Lower leg skin (tissue), 4 donors: ENCODE results near the gene BHLHE41. TPM values are rescaled to one million over a fixed set of nuclear protein-coding genes. Genes with fewer than 3 reads are reported as not detected.

Experiments used
- DNase-seq, 2 donors: peaks; one replicate each; pipeline ENCODE4 v3.0.0-alpha.2; 2019; ENCODE audit warnings: low spot score in 2 of 2
- H3K4me3 ChIP-seq: fragments of 200-600 bp; sonication (generic); 2 replicates; pipeline ENCODE4 v1.5.1; 2017; ENCODE audit warnings: mild to moderate bottlenecking, low read depth; ENCODE audit not compliant: poor library complexity, severe bottlenecking
- CTCF ChIP-seq, 3 donors: fragments of 450-650 bp; IDR thresholded peaks; one replicate each; pipeline ENCODE4 v1.5.1; 2016; ENCODE audit warnings: antibody characterized with exemption in 3 of 3, mild to moderate bottlenecking in 3 of 3, moderate library complexity in 2 of 3
- POLR2A ChIP-seq, 2 donors: fragments of 450-650 bp; IDR thresholded peaks; one replicate each; pipeline ENCODE4 v1.6.1; 2016 to 2017; ENCODE audit warnings: antibody characterized with exemption in 2 of 2, mild to moderate bottlenecking in 1 of 2, moderate library complexity in 1 of 2
- WGBS, 2 donors: methylation state at CpG; one replicate each; pipeline ENCODE4 v1.1.5; 2018; 5-methylcytosine and 5-hydroxymethylcytosine counted together
- intact Hi-C: fragments of 100-400 bp; cut with DNase I; formaldehyde crosslinking; loops from one replicate; pipeline ENCODE4 v1.15.0; 2023; ENCODE audit warnings: low total_unique reads
- total RNA-seq, 4 donors: library from RNA; depleted of rRNA; stranded (reverse); fragments of >200 nt; gene quantifications; one replicate each; pipeline ENCODE4 v1.1.0, GENCODE V29; 2016

Gene BHLHE41
- total RNA-seq, 4 donors from 2014 or later: 4.9 to 14.5 (median 7.2) TPM

- no peak for TF ChIP-seq CTCF (IDR thresholded peaks at IDR 0.05)
- WGBS, 2 donors: 61 to 81% methylated on average over 4 of the region's 4 CpGs
- intact Hi-C loops: loop anchor here (10.0 kb wide), 1 partner anchor 312 kb away; no protein-coding TSS in a partner anchor
- no peak for DNase-seq
- no peak overlapping the region for H3K4me3 ChIP-seq
These were observed 32.3 kb downstream of the BHLHE41 start for GRCh38 chr12:26092346-26093105.

- no peak overlapping the region for H3K4me3 ChIP-seq
- DNase-seq: no peak
- TF ChIP-seq CTCF (IDR thresholded peaks at IDR 0.05): no peak
- TF ChIP-seq POLR2A (IDR thresholded peaks at IDR 0.05): no peak
- 85 to 88% methylated on average over 6 of the region's 6 CpGs for WGBS, 2 donors
- intact Hi-C loops: loop anchor here (10.0 kb wide), 1 partner anchor 313 kb away; no protein-coding TSS in a partner anchor
These were observed 33.0 kb downstream of the BHLHE41 start for GRCh38 chr12:26091822-26092221.

- DNase-seq: no peak
- 86 to 88% methylated on average over 11 of the region's 11 CpGs for WGBS, 2 donors
- intact Hi-C loops: loop anchor here (10.0 kb wide), 1 partner anchor 314 kb away; no protein-coding TSS in a partner anchor
- no peak overlapping the region for H3K4me3 ChIP-seq
- TF ChIP-seq POLR2A (IDR thresholded peaks at IDR 0.05): no peak
- TF ChIP-seq CTCF (IDR thresholded peaks at IDR 0.05): no peak
These were observed 33.9 kb downstream of the BHLHE41 start for GRCh38 chr12:26090836-26091510.

GRCh38 chr12:26088998-26089397 is 35.8 kb downstream of the BHLHE41 start:
- no peak for DNase-seq
- WGBS, 2 donors: 60 to 70% methylated on average over 2 of the region's 2 CpGs
- TF ChIP-seq POLR2A (IDR thresholded peaks at IDR 0.05) (no peak), CTCF (IDR thresholded peaks at IDR 0.05) (no peak)
- no peak overlapping the region for H3K4me3 ChIP-seq
- intact Hi-C loops: no loop called here

DNA sequence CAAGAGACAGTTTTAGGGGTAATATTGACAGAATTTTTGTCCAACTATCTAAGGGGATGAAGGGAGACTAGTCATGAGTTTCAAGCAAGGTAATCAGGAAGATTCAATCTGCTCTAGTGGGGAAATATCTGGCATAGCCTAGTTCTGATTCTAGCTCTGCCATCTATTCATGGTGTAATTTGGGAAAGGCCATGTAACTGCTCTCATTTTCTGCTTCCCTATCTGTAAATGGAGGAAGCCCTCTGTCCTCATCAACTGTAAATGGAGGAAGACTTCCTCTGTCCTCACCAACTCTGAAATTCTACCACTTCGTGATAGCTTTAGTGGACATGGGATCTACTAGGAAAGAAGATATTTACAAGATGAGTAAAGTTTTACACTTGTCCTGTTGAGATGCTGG is 37.9 kb downstream of the BHLHE41 start:
- WGBS, 2 donors: 94 to 100% methylated on average over 1 of the region's 1 CpG
- intact Hi-C loops: no loop called here
- DNase-seq: no peak
- H3K4me3 ChIP-seq: no peak overlapping the region
- TF ChIP-seq POLR2A (IDR thresholded peaks at IDR 0.05) (no peak), CTCF (IDR thresholded peaks at IDR 0.05) (no peak)
